ENCODE results near the gene DNAJB14. TPM values are rescaled to one million over a fixed set of nuclear protein-coding genes. Genes with fewer than 3 reads are reported as not detected.

DNAJB14 gene
- total and polyA plus RNA-seq, 2 of the 13 experiments (the other 11 are each of a cell fraction or from before 2014, with no cell fraction given), result 9.1 to 38.1 TPM

GRCh38 chr4:99853190-99853589 lies 93.2 kb downstream of the DNAJB14 start:
- Histone ChIP-seq H3K36me3 (replicated peaks in 1 of 2; ENCODE audit: control insufficient read depth in 1 of 2, insufficient read depth in 2 of 2, low read length in 2 of 2) (no peaks in the 10 kb centered on the region), H3K79me2 (ENCODE audit: insufficient read depth, low read length) (no peaks in the 10 kb centered on the region), H3K4me1 (ENCODE audit: insufficient read depth, low read length) (no peaks in the 10 kb centered on the region), H3K4me2 (ENCODE audit: low read depth, low read length) (no peak overlapping the region), H3K9me3 (ENCODE audit: low read length) (no peaks in the 10 kb centered on the region), H3K9ac (ENCODE audit: insufficient read depth, low read depth, low read length) (no peak overlapping the region), H3K27ac (ENCODE audit: extremely low read length, insufficient read depth, low read length) (no peak overlapping the region), H3K4me3 (replicated peaks in 1 of 3; ENCODE audit: insufficient read depth in 1 of 3, low read depth in 2 of 3, low read length in 3 of 3) (no peak overlapping the region), H2AFZ (ENCODE audit: low read length) (no peak overlapping the region), H3K27me3 (ENCODE audit: control insufficient read depth in 1 of 2, insufficient read depth in 2 of 2, low read length in 2 of 2) (no peaks in the 10 kb centered on the region; a peak in 1 of 5 replicates), H4K20me1 (ENCODE audit: insufficient read depth, low read length) (no peaks in the 10 kb centered on the region)
- WGBS (ENCODE audit: low lambda C conversion rate), result 2% methylated on average over 3 of the region's 3 CpGs
- in situ Hi-C loops (cut with HindIII; ENCODE audit: extremely low pct_ligation_motif_present, low pct_unique_long_range_greater_than_20kb), result no loop called here
- TF ChIP-seq ZNF33A (CRISPR knock-in tag; IDR thresholded peaks at IDR 0.05; ENCODE audit: borderline replicate concordance) (no peak), HOXD1 (CRISPR knock-in tag; IDR thresholded peaks at IDR 0.05) (no peak), RFX3 (CRISPR knock-in tag; IDR thresholded peaks at IDR 0.05) (no peak), CBX2 (IDR thresholded peaks at IDR 0.05; ENCODE audit: low read depth, low read length) (no peak), CBX2 (CRISPR knock-in tag; IDR thresholded peaks at IDR 0.05; ENCODE audit: low read depth) (no peak), TAF15 (IDR thresholded peaks at IDR 0.05; ENCODE audit: low read depth, low read length, poor library complexity, severe bottlenecking) (no peak), ZMAT3 (CRISPR knock-in tag; conservative IDR thresholded peaks at IDR 0.05) (no peak), ZC3H4 (CRISPR knock-in tag; IDR thresholded peaks at IDR 0.05; ENCODE audit: borderline replicate concordance) (no peak), CREM (IDR thresholded peaks at IDR 0.05) (no peak), CREM (CRISPR knock-in tag; IDR thresholded peaks at IDR 0.05) (no peak), HOXA5 (CRISPR knock-in tag; IDR thresholded peaks at IDR 0.05) (no peak), ZNF230 (CRISPR knock-in tag; IDR thresholded peaks at IDR 0.05) (no peak), MXD4 (CRISPR knock-in tag; IDR thresholded peaks at IDR 0.05) (no peak), FOXO1 (CRISPR knock-in tag; IDR thresholded peaks at IDR 0.05) (no peak), SAFB2 (CRISPR knock-in tag; IDR thresholded peaks at IDR 0.05; ENCODE audit: borderline replicate concordance, low read depth) (no peak), HDAC2 (CRISPR knock-in tag; IDR thresholded peaks at IDR 0.05) (no peak), ELF3 (CRISPR knock-in tag; IDR thresholded peaks at IDR 0.05) (no peak), ZNF335 (CRISPR knock-in tag; IDR thresholded peaks at IDR 0.05) (no peak)
- TF ChIP-seq, protein P1, sequence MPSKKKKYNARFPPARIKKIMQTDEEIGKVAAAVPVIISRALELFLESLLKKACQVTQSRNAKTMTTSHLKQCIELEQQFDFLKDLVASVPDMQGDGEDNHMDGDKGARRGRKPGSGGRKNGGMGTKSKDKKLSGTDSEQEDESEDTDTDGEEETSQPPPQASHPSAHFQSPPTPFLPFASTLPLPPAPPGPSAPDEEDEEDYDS (CRISPR knock-in tag; IDR thresholded peaks at IDR 0.05), result no peak
- TF ChIP-seq, protein P2, sequence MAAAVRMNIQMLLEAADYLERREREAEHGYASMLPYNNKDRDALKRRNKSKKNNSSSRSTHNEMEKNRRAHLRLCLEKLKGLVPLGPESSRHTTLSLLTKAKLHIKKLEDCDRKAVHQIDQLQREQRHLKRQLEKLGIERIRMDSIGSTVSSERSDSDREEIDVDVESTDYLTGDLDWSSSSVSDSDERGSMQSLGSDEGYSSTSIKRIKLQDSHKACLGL (CRISPR knock-in tag; IDR thresholded peaks at IDR 0.05), result no peak
- intact Hi-C loops (cut with micrococcal nuclease; ENCODE audit: unreplicated experiment), result no loop called here
- no TSS peak for BruUV-seq (replicated peaks)
- POLR2A ChIA-PET, result no interaction called here
- DNase-seq (ENCODE audit: low spot score) (no peak), FAIRE-seq (no peak), ATAC-seq (no peak)
- CTCF ChIA-PET (ENCODE audit: low intra/inter-chr PET ratio, low total read pairs), result no interaction called here

Data from HepG2 (cell line).